Breast epithelium (tissue), 4 donors: ENCODE measurements around the gene FUZ. TPM values are rescaled to one million over a fixed set of nuclear protein-coding genes. Genes with fewer than 3 reads are reported as not detected.

Experiments used
- DNase-seq, 2 donors: peaks; one replicate each; pipeline ENCODE4 v3.0.0-alpha.2; 2019; ENCODE audit warnings: low spot score in 2 of 2
- H3K27ac ChIP-seq, 2 donors: fragments of 200-600 bp; sonication (generic) in 1 of 2; one replicate each; pipeline ENCODE4 v1.5.1; 2016 to 2019; ENCODE audit warnings: mild to moderate bottlenecking in 1 of 2
- H3K27me3 ChIP-seq, 2 donors: fragments of 200-600 bp; sonication (generic) in 1 of 2; one replicate each; pipeline versions ENCODE4 v1.5.1 to v1.6.0; 2017 to 2019; ENCODE audit warnings: control low read depth in 1 of 2, mild to moderate bottlenecking in 1 of 2
- H3K36me3 ChIP-seq: fragments of 200-600 bp; one replicate; pipeline ENCODE4 v1.5.1; 2019
- H3K4me1 ChIP-seq, 2 donors: fragments of 200-600 bp; sonication (generic); one replicate each; pipeline ENCODE4 v1.5.1; 2016 to 2019; ENCODE audit warnings: control low read depth in 1 of 2
- H3K4me3 ChIP-seq, 3 donors: fragments of 200-600 bp; sonication (generic); 1 replicate in 2 of 3; 2 replicates in 1 of 3; pipeline ENCODE4 v1.5.1; 2016 to 2019; ENCODE audit warnings: mild to moderate bottlenecking in 3 of 3, moderate library complexity in 2 of 3
- H3K9me3 ChIP-seq, 2 donors: fragments of 200-600 bp; sonication (generic) in 1 of 2; one replicate each; pipeline ENCODE4 v1.5.1; 2016 to 2019; ENCODE audit warnings: control low read depth in 1 of 2
- CTCF ChIP-seq, 3 donors: fragments of 450-650 bp; IDR thresholded peaks; one replicate each; pipeline ENCODE4 v1.5.1; 2016 to 2017; ENCODE audit warnings: antibody characterized with exemption in 3 of 3, mild to moderate bottlenecking in 3 of 3, moderate library complexity in 3 of 3
- POLR2A ChIP-seq: fragments of 450-650 bp; IDR thresholded peaks from one replicate; pipeline ENCODE4 v1.6.1; 2016; ENCODE audit warnings: antibody characterized with exemption, mild to moderate bottlenecking, moderate library complexity
- POLR2AphosphoS5 ChIP-seq, 3 donors: sonication (generic); formaldehyde crosslinking; IDR thresholded peaks; one replicate each; pipeline ENCODE4 v1.6.1; 2017; ENCODE audit warnings: antibody characterized with exemption in 3 of 3
- intact Hi-C: fragments of 100-400 bp; cut with DNase I; formaldehyde crosslinking; loops from one replicate; pipeline ENCODE4 v1.15.1; 2023; ENCODE audit warnings: low total_unique reads
- total RNA-seq, 3 donors: library from RNA; depleted of rRNA; stranded (reverse); fragments of >200 nt; gene quantifications; one replicate each; pipeline ENCODE4 v1.1.0, GENCODE V29; 2016

The FUZ gene
- total RNA-seq = 10 to 100 TPM; 13.0 to 27.4 (median 18.7) TPM

- Histone ChIP-seq H3K9me3 (no peaks in the 10 kb centered on the region), H3K36me3 (no peaks in the 10 kb centered on the region), H3K27me3 (no peaks in the 10 kb centered on the region), H3K4me3 (peak within 1 kb of the TSS; percentile 61 to 88 (median 71)), H3K27ac (peak within 1 kb of the TSS; percentile 96 to 97), H3K4me1 (peaks cover 5 to 14% of the 10 kb centered on the region in 2 donors)
- intact Hi-C loops = no loop called here
- peak; percentile 97 to 98 for DNase-seq
- TF ChIP-seq CTCF (IDR thresholded peaks at IDR 0.05) = peak; percentile 11 to 31 (median 22)
- no peak for TF ChIP-seq POLR2A
- peak; percentile 91 to 94 (median 94) for TF ChIP-seq POLR2AphosphoS5 (IDR thresholded peaks at IDR 0.05)
Observed at GRCh38 chr19:49812997-49813861, at the start of gene FUZ. FUZ (minus strand) TSS chr19:49813292; CDS start chr19:49813106, 186 bp downstream.

- Histone ChIP-seq H3K9me3 (no peaks in the 10 kb centered on the region), H3K4me1 (peaks cover 0 to 9% of the 10 kb centered on the region in 2 donors), H3K27ac (no peak overlapping the region), H3K4me3 (no peak overlapping the region), H3K27me3 (no peaks in the 10 kb centered on the region), H3K36me3 (peaks cover 3% of the 10 kb centered on the region)
- DNase-seq = no peak
- intact Hi-C loops = no loop called here
- TF ChIP-seq POLR2AphosphoS5 (IDR thresholded peaks at IDR 0.05) (no peak), CTCF (IDR thresholded peaks at IDR 0.05) (no peak), POLR2A (no peak)
Observed at GRCh38 chr19:49862391-49863253, 49.5 kb upstream of the FUZ start.

GRCh38 chr19:49861541-49862378 lies 48.7 kb upstream of the FUZ start:
- no peak for DNase-seq
- peaks cover 3% of the 10 kb centered on the region for H3K36me3 ChIP-seq
- no peaks in the 10 kb centered on the region for H3K9me3 ChIP-seq
- peak overlapping the region; percentile 62 to 72 for H3K27ac ChIP-seq
- peaks cover 0 to 8% of the 10 kb centered on the region in 2 donors for H3K4me1 ChIP-seq
- TF ChIP-seq CTCF (IDR thresholded peaks at IDR 0.05) = no peak
- no peak for TF ChIP-seq POLR2AphosphoS5 (IDR thresholded peaks at IDR 0.05)
- H3K27me3 ChIP-seq = no peaks in the 10 kb centered on the region
- H3K4me3 ChIP-seq = peak overlapping the region in 1 of 3 donors; percentile 3
- intact Hi-C loops = no loop called here

- H3K27ac ChIP-seq = peak overlapping the region; percentile 62 to 72
- peaks cover 3% of the 10 kb centered on the region for H3K36me3 ChIP-seq
- TF ChIP-seq POLR2A (no peak), POLR2AphosphoS5 (IDR thresholded peaks at IDR 0.05) (no peak), CTCF (IDR thresholded peaks at IDR 0.05) (no peak)
- H3K4me1 ChIP-seq = peaks cover 0 to 2% of the 10 kb centered on the region in 2 donors
- DNase-seq = no peak
- no peaks in the 10 kb centered on the region for H3K27me3 ChIP-seq
- no peaks in the 10 kb centered on the region for H3K9me3 ChIP-seq
- peak overlapping the region in 1 of 3 donors; percentile 3 for H3K4me3 ChIP-seq
- intact Hi-C loops = no loop called here
Observed at GRCh38 chr19:49861107-49861506, 48.0 kb upstream of the FUZ start.
